Neural cell (in vitro differentiated cells): ENCODE measurements around the gene RPL27. TPM values are rescaled to one million over a fixed set of nuclear protein-coding genes. Genes with fewer than 3 reads are reported as not detected.

Experiments used
- H2AFZ ChIP-seq: fragments of 200-600, 300-800 bp; sonication (generic), shearing (Covaris generic); 2 replicates; pipeline ENCODE4 v1.6.0; 2014; ENCODE audit warnings: low read depth, mild to moderate bottlenecking, antibody characterized with exemption, low read length, moderate library complexity
- H3F3A ChIP-seq: fragments of 200-600 bp; shearing (Covaris generic); 2 replicates; pipeline ENCODE4 v1.6.1; 2016; ENCODE audit warnings: mild to moderate bottlenecking, moderate library complexity, mixed read lengths, antibody characterized with exemption, low read length; ENCODE audit not compliant: insufficient read depth, poor library complexity, severe bottlenecking
- H3K27ac ChIP-seq: fragments of 200-600, 300-800 bp; sonication (generic), shearing (Covaris generic); 2 replicates; pipeline ENCODE4 v1.5.1; 2014; ENCODE audit warnings: mild to moderate bottlenecking, low read length, moderate library complexity
- H3K27me3 ChIP-seq: fragments of 300-800, 200-600 bp; sonication (generic), shearing (Covaris generic); 2 replicates; pipeline ENCODE4 v1.6.0; 2014; ENCODE audit warnings: mild to moderate bottlenecking, low read depth, low read length, moderate library complexity; ENCODE audit not compliant: insufficient read depth
- H3K36me3 ChIP-seq: fragments of 300-800, 200-600 bp; sonication (generic), shearing (Covaris generic); 2 replicates; pipeline ENCODE4 v1.5.1; 2014; ENCODE audit warnings: mild to moderate bottlenecking, antibody characterized with exemption, low read length, moderate library complexity; ENCODE audit not compliant: insufficient read depth
- H3K4me2 ChIP-seq: fragments of 300-800, 200-600 bp; sonication (generic), shearing (Covaris generic); 2 replicates; pipeline ENCODE4 v1.6.0; 2014; ENCODE audit warnings: mild to moderate bottlenecking, low read length
- H3K4me3 ChIP-seq: fragments of 300-800, 200-600 bp; sonication (generic), shearing (Covaris generic); 2 replicates; pipeline ENCODE4 v1.5.1; 2014; ENCODE audit warnings: mild to moderate bottlenecking, low read length, moderate library complexity
- H3K79me2 ChIP-seq: fragments of 200-600 bp; shearing (Covaris generic); replicated peaks from 2 replicates; pipeline ENCODE4 v1.6.0; 2014; ENCODE audit warnings: mild to moderate bottlenecking, low read length, moderate library complexity; ENCODE audit not compliant: insufficient read depth
- H3K9ac ChIP-seq: fragments of 300-800, 200-600 bp; sonication (generic), shearing (Covaris generic); 2 replicates; pipeline ENCODE4 v1.6.1; 2016; ENCODE audit warnings: mild to moderate bottlenecking, low read length, mixed read lengths
- H3K9me2 ChIP-seq: fragments of 200-600 bp; shearing (Covaris generic); 2 replicates; pipeline ENCODE4 v1.6.1; 2016; ENCODE audit warnings: mild to moderate bottlenecking, low read length, mixed read lengths; ENCODE audit not compliant: insufficient read depth
- H3K9me3 ChIP-seq: fragments of 200-600, 300-800 bp; sonication (generic), shearing (Covaris generic); 2 replicates; pipeline ENCODE4 v1.6.1; 2016; ENCODE audit warnings: mild to moderate bottlenecking, mixed run types, low read length, moderate library complexity, mixed read lengths
- H4K20me1 ChIP-seq: fragments of 200-600 bp; shearing (Covaris generic); 2 replicates; pipeline ENCODE4 v1.6.1; 2016; ENCODE audit warnings: mild to moderate bottlenecking, mixed run types; ENCODE audit not compliant: insufficient read depth
- CTCF ChIP-seq: fragments of 450-650 bp; IDR thresholded peaks from 2 replicates; pipeline ENCODE4 v1.5.1; 2014; ENCODE audit warnings: antibody characterized with exemption, mild to moderate bottlenecking, moderate library complexity; ENCODE audit not compliant: poor library complexity, severe bottlenecking
- EP300 ChIP-seq: fragments of 450-650 bp; conservative IDR thresholded peaks from 2 replicates; pipeline ENCODE4 v1.6.1; 2014; ENCODE audit warnings: antibody characterized with exemption, mild to moderate bottlenecking, moderate library complexity; ENCODE audit not compliant: poor library complexity, severe bottlenecking
- EZH2 ChIP-seq: fragments of 200-600, 300-800 bp; shearing (Covaris generic), sonication (generic); IDR thresholded peaks from 2 replicates; pipeline ENCODE4 v1.6.1; 2014; ENCODE audit warnings: antibody characterized with exemption, low read length, borderline replicate concordance, mild to moderate bottlenecking; ENCODE audit not compliant: insufficient read depth, poor library complexity, severe bottlenecking
- MXI1 ChIP-seq: fragments of 450-650 bp; conservative IDR thresholded peaks from 2 replicates; pipeline ENCODE4 v1.6.1; 2014; ENCODE audit warnings: antibody characterized with exemption, mild to moderate bottlenecking; ENCODE audit not compliant: poor library complexity, severe bottlenecking
- POLR2AphosphoS5 ChIP-seq: IDR thresholded peaks from 2 replicates; pipeline ENCODE4 v1.6.1; 2012
- RAD21 ChIP-seq: fragments of 450-650 bp; conservative IDR thresholded peaks from 2 replicates; pipeline ENCODE4 v1.6.1; 2014; ENCODE audit warnings: antibody characterized with exemption, mild to moderate bottlenecking, moderate library complexity
- REST ChIP-seq: IDR thresholded peaks from 2 replicates; pipeline ENCODE4 v1.6.1; 2012; ENCODE audit warnings: borderline replicate concordance
- SMC3 ChIP-seq: fragments of 450-650 bp; conservative IDR thresholded peaks from 2 replicates; pipeline ENCODE4 v1.6.1; 2014; ENCODE audit warnings: antibody characterized with exemption, mild to moderate bottlenecking, moderate library complexity; ENCODE audit not compliant: poor library complexity
- TAF1 ChIP-seq: IDR thresholded peaks from 2 replicates; pipeline ENCODE4 v1.6.1; 2012; ENCODE audit warnings: low read depth
- polyA plus RNA-seq: library from polyadenylated mRNA; depleted of rRNA; stranded (reverse); fragments of >200 nt; gene quantifications from 2 replicates; pipeline ENCODE4 v1.2.3, GENCODE V29; 2014

RPL27 gene
- polyA plus RNA-seq, 1 donor from 2014 or later: 1,167 TPM

DNA sequence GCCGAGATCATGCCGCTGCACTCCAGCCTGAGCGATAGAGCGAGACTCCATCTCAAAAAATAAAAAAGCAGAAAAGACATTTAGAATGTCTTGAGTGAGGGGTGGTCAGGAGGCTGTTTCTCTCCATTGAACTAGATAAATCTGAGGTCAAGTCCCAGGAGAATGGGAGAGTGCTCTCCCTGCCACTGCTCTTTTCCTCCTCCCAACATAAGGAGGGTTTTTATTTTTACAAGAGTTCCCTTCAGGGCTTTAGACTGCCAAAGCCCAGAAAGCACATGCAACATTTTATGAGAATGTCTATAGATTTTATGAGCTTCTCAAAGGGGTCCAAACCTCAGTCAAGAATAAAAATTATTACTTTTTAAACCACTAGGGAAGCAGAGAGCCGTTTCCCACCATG, 28.4 kb downstream of the RPL27 start:
- no peak overlapping the region for H3K4me2 ChIP-seq
- H3K36me3 ChIP-seq: no peaks in the 10 kb centered on the region
- no peak overlapping the region for H2AFZ ChIP-seq
- H3K79me2 ChIP-seq: peaks cover 19% of the 10 kb centered on the region
- no peaks in the 10 kb centered on the region for H4K20me1 ChIP-seq
- H3K27ac ChIP-seq: no peak overlapping the region
- no peaks in the 10 kb centered on the region for H3K9me2 ChIP-seq
- no peaks in the 10 kb centered on the region for H3F3A ChIP-seq
- no peaks in the 10 kb centered on the region for H3K9me3 ChIP-seq
- peak overlapping the region; percentile 83 for H3K4me3 ChIP-seq
- H3K9ac ChIP-seq: no peak overlapping the region
- TF ChIP-seq TAF1: no peak
- no peak for TF ChIP-seq EP300
- TF ChIP-seq EZH2: no peak
- no peak for TF ChIP-seq MXI1
- TF ChIP-seq REST: no peak
- TF ChIP-seq SMC3: no peak
- TF ChIP-seq POLR2AphosphoS5: no peak
- no peak for TF ChIP-seq CTCF
- no peak for TF ChIP-seq RAD21
- H3K27me3 ChIP-seq: no peaks in the 10 kb centered on the region

DNA sequence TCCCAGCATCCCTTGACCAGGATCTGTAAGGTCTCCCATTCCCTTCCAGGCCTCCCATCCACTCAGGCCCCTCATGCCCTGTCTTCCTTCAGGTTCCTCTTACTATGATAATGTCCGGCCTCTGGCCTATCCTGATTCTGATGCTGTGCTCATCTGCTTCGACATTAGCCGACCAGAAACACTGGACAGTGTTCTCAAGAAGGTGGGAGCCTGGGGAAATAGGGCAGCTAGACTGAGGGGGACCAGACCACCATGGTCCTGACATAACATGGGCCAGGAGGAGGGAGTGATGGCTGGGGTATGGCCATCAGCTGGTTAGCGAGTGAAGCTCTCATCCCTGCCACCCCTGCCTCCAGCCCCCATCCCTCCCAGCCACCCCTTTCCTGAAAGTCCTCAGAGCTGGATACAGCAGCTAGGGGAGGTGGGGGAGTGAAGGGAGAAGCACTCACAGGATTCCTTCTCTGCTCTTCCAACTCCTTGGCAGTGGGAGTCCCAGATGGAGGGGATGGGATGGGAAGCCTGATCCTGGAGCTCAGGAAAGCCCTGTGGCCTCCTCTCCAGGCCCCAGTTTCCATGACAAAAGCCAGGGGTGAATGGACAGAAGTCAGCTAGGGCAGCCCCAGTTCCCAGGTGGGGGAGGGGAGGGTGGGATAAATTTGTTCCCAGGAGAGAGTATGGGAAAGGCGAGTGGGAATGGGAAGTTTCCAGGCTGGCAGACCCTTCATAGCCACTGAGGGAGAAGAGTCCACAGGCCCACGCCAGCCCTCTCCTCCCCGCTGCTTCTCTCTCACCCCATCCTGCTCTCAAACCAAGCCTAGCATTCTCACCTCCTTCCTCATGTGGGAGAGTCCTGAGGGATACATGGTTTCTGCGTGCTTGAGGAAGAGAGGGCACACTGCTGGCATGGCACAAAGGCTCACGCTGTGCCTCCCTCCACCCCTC, 29.1 kb downstream of the RPL27 start:
- H3K27me3 ChIP-seq: no peaks in the 10 kb centered on the region
- no peak for TF ChIP-seq POLR2AphosphoS5
- no peak for TF ChIP-seq TAF1
- no peak for TF ChIP-seq EZH2
- no peak for TF ChIP-seq CTCF
- no peak for TF ChIP-seq MXI1
- no peak for TF ChIP-seq SMC3
- no peak for TF ChIP-seq RAD21
- TF ChIP-seq REST: no peak
- no peak for TF ChIP-seq EP300
- no peak overlapping the region for H3K4me3 ChIP-seq
- no peak overlapping the region for H2AFZ ChIP-seq
- no peaks in the 10 kb centered on the region for H3K9me3 ChIP-seq
- no peaks in the 10 kb centered on the region for H4K20me1 ChIP-seq
- no peak overlapping the region for H3K27ac ChIP-seq
- H3K9me2 ChIP-seq: no peaks in the 10 kb centered on the region
- no peak overlapping the region for H3K4me2 ChIP-seq
- H3K36me3 ChIP-seq: no peaks in the 10 kb centered on the region
- H3K9ac ChIP-seq: no peak overlapping the region
- H3F3A ChIP-seq: no peaks in the 10 kb centered on the region
- peaks cover 12% of the 10 kb centered on the region for H3K79me2 ChIP-seq
